Measurements from ENCODE around the gene NOC4L.

The NOC4L gene

GRCh38 chr12:132168311-132169031, 24.2 kb downstream of the NOC4L start:
- in situ Hi-C loops (cut with MboI; ENCODE audit: low sequenced_read_pairs): no loop called here

GRCh38 chr12:132169376-132169775, 25.1 kb downstream of the NOC4L start:
- in situ Hi-C loops (cut with MboI; ENCODE audit: low sequenced_read_pairs): no loop called here

- in situ Hi-C loops (cut with MboI; ENCODE audit: low sequenced_read_pairs): no loop called here
Measured at GRCh38 chr12:132170094-132170636, 25.9 kb downstream of the NOC4L start.

GRCh38 chr12:132170637-132171292, 26.5 kb downstream of the NOC4L start:
- in situ Hi-C loops (cut with MboI; ENCODE audit: low sequenced_read_pairs): no loop called here

- in situ Hi-C loops (cut with MboI; ENCODE audit: low sequenced_read_pairs): no loop called here
Measured at GRCh38 chr12:132171293-132171967, 27.2 kb downstream of the NOC4L start.

GRCh38 chr12:132171968-132172521, 27.8 kb downstream of the NOC4L start:
- in situ Hi-C loops (cut with MboI; ENCODE audit: low sequenced_read_pairs): no loop called here

GRCh38 chr12:132172619-132173018, 28.4 kb downstream of the NOC4L start:
- in situ Hi-C loops (cut with MboI; ENCODE audit: low sequenced_read_pairs): no loop called here

- in situ Hi-C loops (cut with MboI; ENCODE audit: low sequenced_read_pairs): no loop called here
Measured at GRCh38 chr12:132173135-132174014, 29.1 kb downstream of the NOC4L start.

GRCh38 chr12:132174015-132174838, 30.0 kb downstream of the NOC4L start:
- in situ Hi-C loops (cut with MboI; ENCODE audit: low sequenced_read_pairs): no loop called here

- in situ Hi-C loops (cut with MboI; ENCODE audit: low sequenced_read_pairs): no loop called here
Measured at GRCh38 chr12:132174839-132175490, 30.7 kb downstream of the NOC4L start.

- in situ Hi-C loops (cut with MboI; ENCODE audit: low sequenced_read_pairs): no loop called here
Measured at GRCh38 chr12:132175496-132176384, 31.5 kb downstream of the NOC4L start.

GRCh38 chr12:132176385-132176919, 32.2 kb downstream of the NOC4L start:
- in situ Hi-C loops (cut with MboI; ENCODE audit: low sequenced_read_pairs): no loop called here

- in situ Hi-C loops (cut with MboI; ENCODE audit: low sequenced_read_pairs): no loop called here
Measured at GRCh38 chr12:132176920-132177551, 32.8 kb downstream of the NOC4L start.

GRCh38 chr12:132178316-132178715, 34.1 kb downstream of the NOC4L start:
- in situ Hi-C loops (cut with MboI; ENCODE audit: low sequenced_read_pairs): no loop called here

GRCh38 chr12:132178801-132179401, 34.6 kb downstream of the NOC4L start:
- in situ Hi-C loops (cut with MboI; ENCODE audit: low sequenced_read_pairs): no loop called here

- in situ Hi-C loops (cut with MboI; ENCODE audit: low sequenced_read_pairs): no loop called here
Measured at GRCh38 chr12:132179431-132180362, 35.4 kb downstream of the NOC4L start.
